ENCODE measurements around the gene SNF8. TPM values are rescaled to one million over a fixed set of nuclear protein-coding genes. Genes with fewer than 3 reads are reported as not detected.
A peak's percentile ranks its signal among the peaks of the same experiment; 100 is the strongest.

The SNF8 gene
- total and polyA plus RNA-seq, 12 donors: 90.0 to 196 (median 106) TPM

DNA sequence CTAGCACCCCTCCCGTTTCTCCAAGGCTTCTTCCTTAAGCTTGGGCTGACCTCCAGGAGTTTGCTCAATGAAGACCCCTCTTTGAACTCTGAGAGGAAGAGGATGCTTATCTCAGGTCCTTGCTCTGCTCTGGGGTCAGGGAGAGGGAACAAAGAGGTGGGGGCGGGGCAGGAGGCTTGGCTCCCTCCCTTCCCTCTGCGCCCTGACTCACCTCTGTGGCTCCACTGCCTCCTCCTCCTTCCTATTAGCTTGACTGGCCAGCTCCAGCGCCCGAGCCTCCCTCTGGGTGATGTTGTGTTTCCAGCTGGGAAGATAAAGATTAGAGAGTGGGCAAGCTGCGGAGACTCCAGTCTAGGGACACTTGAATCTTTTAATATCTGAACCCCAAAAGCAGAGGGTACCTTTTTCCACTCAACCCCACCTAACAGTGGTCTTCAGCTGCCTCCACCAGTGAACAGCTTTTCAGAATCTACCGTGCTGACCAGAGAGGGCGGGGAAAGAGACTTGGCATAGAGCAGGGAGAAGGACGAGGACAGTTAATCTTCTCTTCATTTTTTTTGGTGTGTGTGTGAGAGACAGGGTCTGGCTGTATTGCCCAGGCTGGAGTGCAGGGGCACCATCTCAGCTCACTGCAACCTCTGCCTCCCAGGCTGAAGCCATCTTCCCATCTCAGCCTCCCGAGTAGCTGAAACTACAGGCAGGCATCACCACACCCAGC lies 17.0 kb upstream of the SNF8 start:
- no peak for DNase-seq
- peaks cover 0 to 80% (median 59%) of the 10 kb centered on the region in 7 donors for H3K27me3 ChIP-seq

GRCh38 chr17:48960834-48961515 lies 16.3 kb upstream of the SNF8 start:
- H3K4me1 ChIP-seq: no peaks in the 10 kb centered on the region
- TF ChIP-seq CTCF (IDR thresholded peaks at IDR 0.05): no peak
- H3K27ac ChIP-seq: no peak overlapping the region
- no peaks in the 10 kb centered on the region for H3K36me3 ChIP-seq
- no peak overlapping the region for H3K4me3 ChIP-seq
- H3K27me3 ChIP-seq: peaks cover 0 to 81% (median 66%) of the 10 kb centered on the region in 7 donors
- no peaks in the 10 kb centered on the region for H3K9me3 ChIP-seq
- intact Hi-C loops (cut with DNase I): no loop called here
- no peak for DNase-seq
- ATAC-seq: no peak
- WGBS, 2 donors: 25 to 26% methylated on average over 11 of the region's 11 CpGs

More for the DNA sequence above, 17.0 kb upstream of the SNF8 start:
- no peak overlapping the region for H3K27ac ChIP-seq
- no peak for TF ChIP-seq CTCF (IDR thresholded peaks at IDR 0.05)
- no peaks in the 10 kb centered on the region for H3K9me3 ChIP-seq
- no peaks in the 10 kb centered on the region for H3K4me1 ChIP-seq
- no peak for ATAC-seq
- WGBS, 2 donors: 26 to 28% methylated on average over 10 of the region's 10 CpGs
- no peak overlapping the region for H3K4me3 ChIP-seq
- H3K36me3 ChIP-seq: no peaks in the 10 kb centered on the region
- intact Hi-C loops (cut with DNase I): no loop called here

GRCh38 chr17:48954300-48954755 lies 9.7 kb upstream of the SNF8 start:
- Histone ChIP-seq H3K27me3 (peaks cover 0 to 82% (median 69%) of the 10 kb centered on the region in 7 donors), H3K36me3 (no peaks in the 10 kb centered on the region), H3K27ac (no peak overlapping the region), H3K4me3 (no peak overlapping the region), H3K4me1 (no peaks in the 10 kb centered on the region), H3K9me3 (no peaks in the 10 kb centered on the region)
- no peak for ATAC-seq
- TF ChIP-seq CTCF (IDR thresholded peaks at IDR 0.05): peak in 3 of 9 donors; percentile 6 to 20 (median 14)
- no peak for DNase-seq
- WGBS, 2 donors: 23 to 29% methylated on average over 7 of the region's 7 CpGs
- intact Hi-C loops (cut with DNase I): loop anchor here in 1 of 10 donors (10.0 kb wide), 1 partner anchor 80 kb away; no protein-coding TSS in a partner anchor

DNA sequence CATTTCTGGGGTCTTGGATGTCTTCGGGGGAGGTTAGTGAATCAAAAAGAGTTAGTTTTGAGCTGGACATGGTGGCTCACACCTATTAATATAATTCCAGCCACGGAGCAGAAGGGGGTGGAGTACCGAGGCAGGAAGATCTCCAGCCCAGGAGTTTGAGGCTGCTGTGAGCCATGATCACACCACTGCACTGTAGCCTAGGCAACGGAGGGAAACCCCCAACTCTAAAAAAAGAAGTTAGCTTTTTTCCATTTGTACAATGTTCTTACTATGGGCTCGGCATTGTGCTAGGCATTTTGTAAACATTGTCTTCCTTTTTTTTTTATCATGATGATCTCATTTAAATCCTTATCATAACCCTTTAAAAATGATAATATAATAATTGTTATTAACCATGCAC lies 8.3 kb upstream of the SNF8 start:
- Histone ChIP-seq H3K9me3 (no peaks in the 10 kb centered on the region), H3K27ac (no peak overlapping the region), H3K36me3 (no peaks in the 10 kb centered on the region), H3K4me3 (no peak overlapping the region), H3K4me1 (no peaks in the 10 kb centered on the region), H3K27me3 (peaks cover 0 to 72% (median 62%) of the 10 kb centered on the region in 7 donors)
- intact Hi-C loops (cut with DNase I): loop anchor here in 1 of 10 donors (10.0 kb wide), 1 partner anchor 82 kb away; no protein-coding TSS in a partner anchor
- WGBS, 2 donors: 32 to 41% methylated on average over 5 of the region's 5 CpGs
- ATAC-seq (no peak), DNase-seq (no peak)
- TF ChIP-seq CTCF (IDR thresholded peaks at IDR 0.05): no peak
